HCT116 (cell line): Measurements from ENCODE around the gene ACSL4. TPM values are rescaled to one million over a fixed set of nuclear protein-coding genes. Genes with fewer than 3 reads are reported as not detected.

Experiments used
- ATAC-seq: fragments of 200-7000 bp; cut with Tn5 transposase; 2 replicates; pipeline ENCODE4 v1.9.1; 2020; ENCODE audit warnings: mild to moderate bottlenecking, moderate library complexity
- BruUV-seq: library from RNA; stranded (reverse); fragments of 400-500 nt; replicated peaks from 2 replicates; lab custom pipeline; 2021; lab: Mats Ljungman, UMichigan
- CTCF ChIA-PET: fragments of 300-600 bp; sonication (Branson Sonifier 250); formaldehyde crosslinking; loops from one replicate; lab custom pipeline; 2021; ENCODE audit warnings: antibody characterized with exemption; lab: Charles Lee
- POLR2A ChIA-PET: fragments of 300-600, 350-600 bp; sonication (Branson Sonifier 250); formaldehyde crosslinking; loops from one replicate; lab custom pipeline; 2021; ENCODE audit warnings: antibody characterized with exemption; lab: Charles Lee
- RAD21 ChIA-PET, 2 experiments: fragments of 300-600 bp; sonication (Branson Sonifier 250); formaldehyde crosslinking; loops; one replicate each; lab custom pipeline; 2023; ENCODE audit warnings: low total read pairs in 2 of 2; ENCODE audit not compliant: uncharacterized antibody in 2 of 2, unreplicated experiment in 2 of 2, low non-redundant PET in 1 of 2; lab: Charles Lee
- DNase-seq: peaks from one replicate; pipeline ENCODE4 v3.0.0-alpha.2; 2010; ENCODE audit warnings: low read depth, low spot score
- H2AFZ ChIP-seq: fragments of 200-600 bp; shearing (Covaris generic), sonication (generic); 2 replicates; pipeline ENCODE4 v1.6.1; 2017; ENCODE audit warnings: low read depth, mixed run types, mixed read lengths, antibody characterized with exemption, low read length; ENCODE audit not compliant: poor library complexity, severe bottlenecking
- H3K27ac ChIP-seq: 2 replicates; pipeline ENCODE4 v1.5.1; 2012; ENCODE audit warnings: low read depth, low read length
- H3K27me3 ChIP-seq: fragments of 200-600 bp; sonication (generic); 2 replicates; pipeline ENCODE4 v1.6.1; 2016; ENCODE audit warnings: mixed run types, low read length, mixed read lengths; ENCODE audit not compliant: insufficient read depth
- H3K36me3 ChIP-seq, 2 experiments: fragments of 200-500 bp in 1 of 2; fragments of 200-600 bp in 1 of 2; sonication (Bioruptor generic) in 1 of 2; sonication (generic) in 1 of 2; 2 replicates each; pipeline versions ENCODE4 v1.5.1 to v1.6.1; 2014 to 2016; ENCODE audit warnings: low read length in 2 of 2, inconsistent platforms in 1 of 2, mixed read lengths in 1 of 2, mixed run types in 1 of 2; ENCODE audit not compliant: insufficient read depth in 2 of 2, control insufficient read depth in 1 of 2
- H3K4me1 ChIP-seq, 2 experiments: fragments of 200-600 bp in 1 of 2; sonication (generic) in 1 of 2; 2 replicates each; pipeline versions ENCODE4 v1.5.1 to v1.6.1; 2012 to 2017; ENCODE audit warnings: low read length in 2 of 2, inconsistent platforms in 1 of 2, mild to moderate bottlenecking in 1 of 2, mixed read lengths in 1 of 2, mixed run types in 1 of 2, moderate library complexity in 1 of 2; ENCODE audit not compliant: insufficient read depth in 2 of 2, control insufficient read depth in 1 of 2
- H3K4me2 ChIP-seq: fragments of 200-600 bp; sonication (generic); 2 replicates; pipeline ENCODE4 v1.6.1; 2017; ENCODE audit warnings: mixed run types, low read length, mixed read lengths
- H3K4me3 ChIP-seq, 2 experiments: fragments of 200-600 bp in 1 of 2; sonication (generic) in 1 of 2; replicated peaks in 1 of 2; 2 replicates each; pipeline ENCODE4 v1.5.1; 2011 to 2016; ENCODE audit warnings: low read length in 2 of 2, control low read depth in 1 of 2, low read depth in 1 of 2, mild to moderate bottlenecking in 1 of 2, mixed read lengths in 1 of 2, mixed run types in 1 of 2
- H3K79me2 ChIP-seq: fragments of 200-600 bp; sonication (generic); 2 replicates; pipeline ENCODE4 v1.6.1; 2017; ENCODE audit warnings: mild to moderate bottlenecking, mixed run types, low read length, moderate library complexity, mixed read lengths; ENCODE audit not compliant: insufficient read depth
- H3K9ac ChIP-seq: fragments of 200-600 bp; sonication (generic); 2 replicates; pipeline ENCODE4 v1.6.1; 2016; ENCODE audit warnings: low read length, mixed read lengths
- H3K9me2 ChIP-seq: fragments of 200-600 bp; sonication (generic), shearing (Covaris generic); 2 replicates; pipeline ENCODE4 v1.6.1; 2017; ENCODE audit warnings: mixed run types, mild to moderate bottlenecking, moderate library complexity; ENCODE audit not compliant: insufficient read depth
- H3K9me3 ChIP-seq, 2 experiments: fragments of 200-500 bp in 1 of 2; fragments of 200-600 bp in 1 of 2; sonication (Bioruptor generic) in 1 of 2; sonication (generic) in 1 of 2; 2 replicates each; pipeline ENCODE4 v1.6.1; 2014 to 2017; ENCODE audit warnings: low read length in 2 of 2, mixed read lengths in 2 of 2, inconsistent platforms in 1 of 2, low read depth in 1 of 2, mild to moderate bottlenecking in 1 of 2, mixed run types in 1 of 2, moderate library complexity in 1 of 2; ENCODE audit not compliant: control insufficient read depth in 1 of 2, insufficient read depth in 1 of 2
- H4K20me1 ChIP-seq: fragments of 200-600 bp; sonication (generic), shearing (Covaris generic); 2 replicates; pipeline ENCODE4 v1.6.1; 2017; ENCODE audit warnings: mixed run types, mild to moderate bottlenecking, moderate library complexity; ENCODE audit not compliant: insufficient read depth
- EGR1 ChIP-seq: IDR thresholded peaks from 2 replicates; pipeline ENCODE4 v1.6.1; 2012; ENCODE audit warnings: low read depth
- MAX ChIP-seq: IDR thresholded peaks from 2 replicates; pipeline ENCODE4 v1.6.1; 2012
- POLR2AphosphoS5 ChIP-seq: IDR thresholded peaks from 2 replicates; pipeline ENCODE4 v1.6.1; 2011; ENCODE audit warnings: mild to moderate bottlenecking, low read depth, low read length, moderate library complexity
- SIN3A ChIP-seq: IDR thresholded peaks from 2 replicates; pipeline ENCODE4 v1.6.1; 2012; ENCODE audit warnings: low read depth
- SRF ChIP-seq: IDR thresholded peaks from 2 replicates; pipeline ENCODE4 v1.6.1; 2012; ENCODE audit warnings: low read depth
- TCF7L2 ChIP-seq: IDR thresholded peaks from 2 replicates; pipeline ENCODE4 v1.7.0; 2011; ENCODE audit warnings: borderline replicate concordance, inconsistent platforms; ENCODE audit not compliant: insufficient read depth, insufficient read length; ENCODE audit errors: extremely low read depth
- intact Hi-C: fragments of 100-400 bp; cut with micrococcal nuclease; formaldehyde crosslinking; loops from 2 replicates; pipeline ENCODE4 v1.10.0; 2022
- total RNA-seq: library from RNA; stranded (reverse); gene quantifications from one replicate; pipeline ENCODE4 v1.2.1, GENCODE V29; 2021; ENCODE audit not compliant: unreplicated experiment
- TF ChIP-seq, protein P1 (sequence below): IDR thresholded peaks from 2 replicates; pipeline ENCODE4 v1.6.1; 2011; ENCODE audit warnings: mild to moderate bottlenecking, low read length, moderate library complexity; ENCODE audit not compliant: insufficient replicate concordance; ENCODE audit errors: extremely low read depth
- TF ChIP-seq, protein P2 (sequence below), 3 experiments: fragments of 200-600 bp in 1 of 3; sonication (generic) in 1 of 3; IDR thresholded peaks in 2 of 3; conservative IDR thresholded peaks in 1 of 3; 2 replicates each; pipeline ENCODE4 v1.5.1; 2012 to 2017; ENCODE audit warnings: low read depth in 2 of 3, low read length in 2 of 3, antibody characterized with exemption in 1 of 3, borderline replicate concordance in 1 of 3, control low read depth in 1 of 3, mild to moderate bottlenecking in 1 of 3, mixed read lengths in 1 of 3, mixed run types in 1 of 3, moderate library complexity in 1 of 3; ENCODE audit not compliant: insufficient read depth in 1 of 3

Gene ACSL4
- total RNA-seq, 1 experiment from 2014 or later, result 50.5 TPM

DNA sequence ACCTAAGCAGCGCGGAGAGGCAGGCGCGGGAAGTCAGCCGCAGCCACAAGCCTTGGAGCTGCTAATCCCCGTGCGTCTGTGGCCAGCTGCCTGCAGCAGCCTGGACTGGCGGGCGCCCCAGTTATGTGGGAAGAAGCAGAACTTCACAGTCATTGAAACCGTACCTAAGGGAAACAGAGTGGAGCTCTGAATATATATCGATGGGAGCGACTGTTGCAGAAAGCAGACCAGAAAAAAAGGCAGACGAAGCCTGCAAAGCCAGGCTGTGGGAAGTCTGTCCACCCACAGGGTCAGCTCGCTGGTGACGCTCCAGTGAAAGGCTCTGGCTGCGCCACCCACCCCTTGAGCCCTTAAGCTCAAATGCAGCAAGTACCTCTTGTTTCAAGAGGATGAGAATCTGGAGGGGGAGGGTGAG is 132.8 kb downstream of the ACSL4 start:
- DNase-seq (no peak), ATAC-seq (no peak)
- Histone ChIP-seq H3K79me2 (no peaks in the 10 kb centered on the region), H3K36me3 (no peaks in the 10 kb centered on the region), H3K27me3 (peaks cover 4% of the 10 kb centered on the region; the same call in 1 of the 2 replicates), H3K9me2 (no peaks in the 10 kb centered on the region), H3K4me1 (no peaks in the 10 kb centered on the region), H2AFZ (no peak overlapping the region), H3K27ac (no peak overlapping the region), H3K9ac (no peak overlapping the region), H3K4me3 (no peak overlapping the region), H4K20me1 (no peaks in the 10 kb centered on the region), H3K4me2 (no peak overlapping the region), H3K9me3 (no peaks in the 10 kb centered on the region)
- ChIA-PET CTCF (no interaction called here), RAD21 (no interaction called here), POLR2A (no interaction called here)
- intact Hi-C loops, result no loop called here
- no TSS peak for BruUV-seq
- no peak for TF ChIP-seq SIN3A
- no peak for TF ChIP-seq POLR2AphosphoS5
- TF ChIP-seq, protein P1, sequence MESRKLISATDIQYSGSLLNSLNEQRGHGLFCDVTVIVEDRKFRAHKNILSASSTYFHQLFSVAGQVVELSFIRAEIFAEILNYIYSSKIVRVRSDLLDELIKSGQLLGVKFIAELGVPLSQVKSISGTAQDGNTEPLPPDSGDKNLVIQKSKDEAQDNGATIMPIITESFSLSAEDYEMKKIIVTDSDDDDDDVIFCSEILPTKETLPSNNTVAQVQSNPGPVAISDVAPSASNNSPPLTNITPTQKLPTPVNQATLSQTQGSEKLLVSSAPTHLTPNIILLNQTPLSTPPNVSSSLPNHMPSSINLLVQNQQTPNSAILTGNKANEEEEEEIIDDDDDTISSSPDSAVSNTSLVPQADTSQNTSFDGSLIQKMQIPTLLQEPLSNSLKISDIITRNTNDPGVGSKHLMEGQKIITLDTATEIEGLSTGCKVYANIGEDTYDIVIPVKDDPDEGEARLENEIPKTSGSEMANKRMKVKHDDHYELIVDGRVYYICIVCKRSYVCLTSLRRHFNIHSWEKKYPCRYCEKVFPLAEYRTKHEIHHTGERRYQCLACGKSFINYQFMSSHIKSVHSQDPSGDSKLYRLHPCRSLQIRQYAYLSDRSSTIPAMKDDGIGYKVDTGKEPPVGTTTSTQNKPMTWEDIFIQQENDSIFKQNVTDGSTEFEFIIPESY, result no peak
- TF ChIP-seq EGR1, result no peak
- no peak for TF ChIP-seq MAX
- TF ChIP-seq TCF7L2, result no peak
- TF ChIP-seq SRF, result no peak
- TF ChIP-seq, protein P2, sequence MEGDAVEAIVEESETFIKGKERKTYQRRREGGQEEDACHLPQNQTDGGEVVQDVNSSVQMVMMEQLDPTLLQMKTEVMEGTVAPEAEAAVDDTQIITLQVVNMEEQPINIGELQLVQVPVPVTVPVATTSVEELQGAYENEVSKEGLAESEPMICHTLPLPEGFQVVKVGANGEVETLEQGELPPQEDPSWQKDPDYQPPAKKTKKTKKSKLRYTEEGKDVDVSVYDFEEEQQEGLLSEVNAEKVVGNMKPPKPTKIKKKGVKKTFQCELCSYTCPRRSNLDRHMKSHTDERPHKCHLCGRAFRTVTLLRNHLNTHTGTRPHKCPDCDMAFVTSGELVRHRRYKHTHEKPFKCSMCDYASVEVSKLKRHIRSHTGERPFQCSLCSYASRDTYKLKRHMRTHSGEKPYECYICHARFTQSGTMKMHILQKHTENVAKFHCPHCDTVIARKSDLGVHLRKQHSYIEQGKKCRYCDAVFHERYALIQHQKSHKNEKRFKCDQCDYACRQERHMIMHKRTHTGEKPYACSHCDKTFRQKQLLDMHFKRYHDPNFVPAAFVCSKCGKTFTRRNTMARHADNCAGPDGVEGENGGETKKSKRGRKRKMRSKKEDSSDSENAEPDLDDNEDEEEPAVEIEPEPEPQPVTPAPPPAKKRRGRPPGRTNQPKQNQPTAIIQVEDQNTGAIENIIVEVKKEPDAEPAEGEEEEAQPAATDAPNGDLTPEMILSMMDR (IDR thresholded peaks at IDR 0.05 in 2 of 3, conservative IDR thresholded peaks at IDR 0.05 in 1 of 3; ENCODE audit: borderline replicate concordance in 1 of 3, insufficient read depth in 1 of 3, low read depth in 2 of 3, low read length in 2 of 3), result no peak
